NCI-H2196 (cell line): Measurements from ENCODE around the gene GTPBP6.
"Not testable (repeated sequence)": the region's sequence is repeated elsewhere in the genome, so short reads cannot be mapped to it uniquely, and the experiment has no call there.

Experiments used
- DNase-seq: peaks from one replicate; lab custom pipeline; 2025; ENCODE audit not compliant: unreplicated experiment; lab: John Stamatoyannopoulos, UW

The GTPBP6 gene

GRCh38 chrX:292900-293897 is 25.4 kb downstream of the GTPBP6 start:
- no peak for DNase-seq

GRCh38 chrX:291411-291901 is 27.1 kb downstream of the GTPBP6 start:
- DNase-seq = no peak

GRCh38 chrX:290476-291166 is 28.0 kb downstream of the GTPBP6 start:
- no peak for DNase-seq

- no peak for DNase-seq
Observed at GRCh38 chrX:288561-288991, 30.0 kb downstream of the GTPBP6 start.

GRCh38 chrX:287670-288069 is 30.9 kb downstream of the GTPBP6 start:
- no peak for DNase-seq

- DNase-seq = no peak
Observed at GRCh38 chrX:285076-285677, 33.4 kb downstream of the GTPBP6 start.

- no peak for DNase-seq
Observed at GRCh38 chrX:283115-283845, 35.3 kb downstream of the GTPBP6 start.

GRCh38 chrX:282000-282681 is 36.5 kb downstream of the GTPBP6 start:
- not testable (repeated sequence) for DNase-seq

- DNase-seq = no peak
Observed at GRCh38 chrX:281166-281999, 37.2 kb downstream of the GTPBP6 start, which contains the start of gene PLCXD1. Gene PLCXD1, plus strand, starts transcription at chrX:281381. Its CDS starts 2,807 bp downstream, at chrX:284188.

GRCh38 chrX:280722-281121 is 37.9 kb downstream of the GTPBP6 start:
- not testable (repeated sequence) for DNase-seq

- DNase-seq = not testable (repeated sequence)
Observed at GRCh38 chrX:279757-280604, 38.6 kb downstream of the GTPBP6 start.

- no peak for DNase-seq
Observed at GRCh38 chrX:276581-277201, 41.9 kb downstream of the GTPBP6 start.

GRCh38 chrX:275967-276580 is 42.5 kb downstream of the GTPBP6 start:
- no peak for DNase-seq

GRCh38 chrX:275476-275966 is 43.1 kb downstream of the GTPBP6 start:
- no peak for DNase-seq

- no peak for DNase-seq
Observed at GRCh38 chrX:274904-275475, 43.6 kb downstream of the GTPBP6 start.

GRCh38 chrX:270848-271367 is 47.7 kb downstream of the GTPBP6 start:
- no peak for DNase-seq
